ENCODE measurements around the gene STX16.

DNA sequence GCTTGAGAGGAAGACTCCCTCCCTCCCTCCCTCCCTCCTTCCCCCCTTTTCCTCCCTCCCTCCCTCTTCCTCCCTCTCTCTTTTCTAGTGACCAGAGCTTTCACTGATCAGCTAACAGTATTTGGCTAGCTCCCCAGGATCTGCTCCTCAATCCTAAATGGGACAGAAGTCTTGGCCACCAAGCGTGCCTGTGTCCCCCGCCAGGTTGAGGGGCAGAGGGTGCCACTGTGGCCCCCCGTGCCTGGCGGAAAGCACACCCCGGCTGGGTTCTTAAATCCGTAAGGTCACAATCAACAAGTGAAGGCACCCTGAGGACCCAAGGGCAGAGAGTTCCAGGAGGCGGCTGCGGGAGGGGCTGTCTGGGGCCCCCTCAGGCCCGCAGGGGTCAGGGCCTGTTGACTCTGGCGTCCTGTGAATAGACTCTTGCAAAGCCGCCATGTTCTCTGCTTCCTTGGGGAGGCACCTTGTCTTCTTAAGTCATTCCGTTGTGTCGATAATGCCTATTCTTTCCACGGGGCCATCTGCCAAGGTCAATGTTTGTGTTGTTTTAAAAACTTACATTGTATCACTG, 38.9 kb upstream of the STX16 start:
- TF ChIP-seq, protein P1, sequence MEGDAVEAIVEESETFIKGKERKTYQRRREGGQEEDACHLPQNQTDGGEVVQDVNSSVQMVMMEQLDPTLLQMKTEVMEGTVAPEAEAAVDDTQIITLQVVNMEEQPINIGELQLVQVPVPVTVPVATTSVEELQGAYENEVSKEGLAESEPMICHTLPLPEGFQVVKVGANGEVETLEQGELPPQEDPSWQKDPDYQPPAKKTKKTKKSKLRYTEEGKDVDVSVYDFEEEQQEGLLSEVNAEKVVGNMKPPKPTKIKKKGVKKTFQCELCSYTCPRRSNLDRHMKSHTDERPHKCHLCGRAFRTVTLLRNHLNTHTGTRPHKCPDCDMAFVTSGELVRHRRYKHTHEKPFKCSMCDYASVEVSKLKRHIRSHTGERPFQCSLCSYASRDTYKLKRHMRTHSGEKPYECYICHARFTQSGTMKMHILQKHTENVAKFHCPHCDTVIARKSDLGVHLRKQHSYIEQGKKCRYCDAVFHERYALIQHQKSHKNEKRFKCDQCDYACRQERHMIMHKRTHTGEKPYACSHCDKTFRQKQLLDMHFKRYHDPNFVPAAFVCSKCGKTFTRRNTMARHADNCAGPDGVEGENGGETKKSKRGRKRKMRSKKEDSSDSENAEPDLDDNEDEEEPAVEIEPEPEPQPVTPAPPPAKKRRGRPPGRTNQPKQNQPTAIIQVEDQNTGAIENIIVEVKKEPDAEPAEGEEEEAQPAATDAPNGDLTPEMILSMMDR (IDR thresholded peaks at IDR 0.05), result no peak
- no peak for TF ChIP-seq ZFX (IDR thresholded peaks at IDR 0.05; ENCODE audit: borderline replicate concordance)

All from 22Rv1 (cell line).